Measurements from ENCODE around the gene CASS4.

GRCh38 chr20:56388882-56389281 lies 23.2 kb upstream of the CASS4 start:
- TF ChIP-seq CTCF (IDR thresholded peaks at IDR 0.05; ENCODE audit: insufficient read depth, low read depth, low read length) (no peak), EZH2 (IDR thresholded peaks at IDR 0.05; ENCODE audit: insufficient read depth, low read length) (no peak)

Data from astrocyte (in vitro differentiated cells and primary cell).